Activated CD8-positive, alpha-beta memory T cell treated with anti-CD3 and anti-CD28 coated beads for 1 hour (primary cell): ENCODE measurements around the gene PRKG1.

Experiments used
- DNase-seq, 2 donors: peaks; one replicate each; pipeline ENCODE4 v3.0.0-alpha.2; 2020; ENCODE audit warnings: low read depth in 1 of 2; ENCODE audit errors: extremely low read depth in 1 of 2

The PRKG1 gene

GRCh38 chr10:51074238-51075028, at the start of gene PRKG1:
Gene PRKG1, plus strand, starts transcription at chr10:51074487.
- no peak for DNase-seq

- DNase-seq = no peak
Measured at GRCh38 chr10:51028420-51028819, 45.9 kb upstream of the PRKG1 start.

- DNase-seq = no peak
Measured at GRCh38 chr10:51029172-51029641, 45.1 kb upstream of the PRKG1 start.

- DNase-seq = no peak
Measured at GRCh38 chr10:51030480-51030879, 43.8 kb upstream of the PRKG1 start.

GRCh38 chr10:51031950-51032349, 42.3 kb upstream of the PRKG1 start:
- DNase-seq = no peak

GRCh38 chr10:51034769-51035168, 39.5 kb upstream of the PRKG1 start:
- no peak for DNase-seq

GRCh38 chr10:51035344-51035743, 38.9 kb upstream of the PRKG1 start:
- no peak for DNase-seq

GRCh38 chr10:51045871-51046270, 28.4 kb upstream of the PRKG1 start:
- DNase-seq = no peak

- DNase-seq = no peak
Measured at GRCh38 chr10:51046654-51047053, 27.6 kb upstream of the PRKG1 start.

- DNase-seq = no peak
Measured at GRCh38 chr10:51047857-51048256, 26.4 kb upstream of the PRKG1 start.

GRCh38 chr10:51048792-51049191, 25.5 kb upstream of the PRKG1 start:
- no peak for DNase-seq

GRCh38 chr10:51052163-51052562, 22.1 kb upstream of the PRKG1 start:
- DNase-seq = no peak

GRCh38 chr10:51057925-51058324, 16.4 kb upstream of the PRKG1 start:
- DNase-seq = no peak

- no peak for DNase-seq
Measured at GRCh38 chr10:51063166-51063565, 11.1 kb upstream of the PRKG1 start.

- DNase-seq = no peak
Measured at GRCh38 chr10:51063659-51064535, 10.4 kb upstream of the PRKG1 start.

- no peak for DNase-seq
Measured at GRCh38 chr10:51066231-51066630, 8.1 kb upstream of the PRKG1 start.

- no peak for DNase-seq
Measured at GRCh38 chr10:51072210-51072609, 2.1 kb upstream of the PRKG1 start.

GRCh38 chr10:51072921-51073434, 1.3 kb upstream of the PRKG1 start:
- DNase-seq = no peak

GRCh38 chr10:51073453-51074237, 642 bp upstream of the PRKG1 start:
- no peak for DNase-seq

GRCh38 chr10:51075043-51075872, 971 bp downstream of the PRKG1 start:
- no peak for DNase-seq
